AG04450 (cell line): Measurements from ENCODE around the gene NFATC4. TPM values are rescaled to one million over a fixed set of nuclear protein-coding genes. Genes with fewer than 3 reads are reported as not detected.

ENCODE experiments used
- CTCF ChIA-PET: fragments of 300-600, 350-600 bp; formaldehyde crosslinking; extraction: SDS; loops from one replicate; lab custom pipeline; 2022; ENCODE audit warnings: antibody characterized with exemption, inconsistent platforms; lab: Charles Lee
- POLR2A ChIA-PET: fragments of 350-600 bp; formaldehyde crosslinking; extraction: SDS; loops from one replicate; lab custom pipeline; 2021; ENCODE audit warnings: antibody characterized with exemption, inconsistent platforms; lab: Yijun Ruan, JAX
- DNase-seq: peaks from one replicate; pipeline ENCODE4 v3.0.0-alpha.2; 2011; ENCODE audit warnings: low read depth, low spot score
- H3K27ac ChIP-seq: one replicate; pipeline ENCODE4 v1.5.1; 2012; ENCODE audit warnings: low read depth, low read length, control low read depth
- H3K27me3 ChIP-seq: one replicate; pipeline ENCODE4 v1.6.0; 2012; ENCODE audit warnings: low read length; ENCODE audit not compliant: control insufficient read depth, insufficient read depth
- H3K4me3 ChIP-seq: 2 replicates; pipeline ENCODE4 v1.5.1; 2011; ENCODE audit warnings: mild to moderate bottlenecking, low read depth, low read length, control low read depth
- H3K9me3 ChIP-seq: 2 replicates; pipeline ENCODE4 v1.5.1; 2012; ENCODE audit warnings: low read length; ENCODE audit not compliant: control insufficient read depth, insufficient read depth
- CTCF ChIP-seq: IDR thresholded peaks from 2 replicates; pipeline ENCODE4 v1.5.1; 2011; ENCODE audit warnings: low read depth, low read length, control low read depth, inconsistent platforms
- polyA plus RNA-seq: library from polyadenylated mRNA; depleted of rRNA; stranded (reverse); fragments of >200 nt; gene quantifications from 2 replicates; pipeline ENCODE4 v1.2.3, GENCODE V29; 2011

NFATC4 gene
- polyA plus RNA-seq, 1 experiment, result 42.0 TPM

- no peaks in the 10 kb centered on the region for H3K9me3 ChIP-seq
- POLR2A ChIA-PET, result interaction anchor here (1.0 to 2.5 kb wide), 3 partner anchors 10 to 42 kb away, joined by 3 to 13 read pairs (median 10); no protein-coding TSS in a partner anchor
- CTCF ChIA-PET, result interaction anchor here (1.0 to 2.6 kb wide), 5 partner anchors 28 to 91 kb away, joined by 3 to 14 read pairs (median 5); no protein-coding TSS in a partner anchor
- no peak for TF ChIP-seq CTCF
- peak overlapping the region; percentile 21 for H3K27ac ChIP-seq
- no peak for DNase-seq
- H3K27me3 ChIP-seq, result peaks cover 9% of the 10 kb centered on the region
- H3K4me3 ChIP-seq, result no peak overlapping the region
Observed at GRCh38 chr14:24388474-24389179, 20.6 kb downstream of the NFATC4 start.

GRCh38 chr14:24389226-24389848 lies 21.4 kb downstream of the NFATC4 start:
- H3K9me3 ChIP-seq, result no peaks in the 10 kb centered on the region
- POLR2A ChIA-PET, result interaction anchor here (1.0 to 2.5 kb wide), 3 partner anchors 11 to 41 kb away, joined by 3 to 13 read pairs (median 10); no protein-coding TSS in a partner anchor
- no peak overlapping the region for H3K4me3 ChIP-seq
- CTCF ChIA-PET, result interaction anchor here (0.6 to 2.3 kb wide), 5 partner anchors 42 to 92 kb away, joined by 4 to 14 read pairs (median 5); no protein-coding TSS in a partner anchor
- H3K27me3 ChIP-seq, result peaks cover 5% of the 10 kb centered on the region
- DNase-seq, result no peak
- no peak for TF ChIP-seq CTCF
- H3K27ac ChIP-seq, result peak overlapping the region; percentile 21

- no peak overlapping the region for H3K27ac ChIP-seq
- no peaks in the 10 kb centered on the region for H3K9me3 ChIP-seq
- peaks cover 2% of the 10 kb centered on the region for H3K27me3 ChIP-seq
- CTCF ChIA-PET, result interaction anchor here (0.8 to 2.3 kb wide), 4 partner anchors 22 to 57 kb away, joined by 3 to 14 read pairs (median 5); no protein-coding TSS in a partner anchor
- POLR2A ChIA-PET, result no interaction called here
- TF ChIP-seq CTCF, result no peak
- no peak for DNase-seq
- no peak overlapping the region for H3K4me3 ChIP-seq
Observed at GRCh38 chr14:24390701-24391468, 22.9 kb downstream of the NFATC4 start.

- ChIA-PET CTCF (interaction anchor here (1.0 kb wide), 1 partner anchor 18 kb away, joined by 3 read pairs; no protein-coding TSS in a partner anchor), POLR2A (no interaction called here)
Observed at GRCh38 chr14:24392325-24393091, 24.5 kb downstream of the NFATC4 start.

More at GRCh38 chr14:24392325-24393091, 24.5 kb downstream of the NFATC4 start:
- H3K27me3 ChIP-seq, result no peaks in the 10 kb centered on the region
- no peak overlapping the region for H3K4me3 ChIP-seq
- no peaks in the 10 kb centered on the region for H3K9me3 ChIP-seq
- DNase-seq, result no peak
- no peak overlapping the region for H3K27ac ChIP-seq
- peak; percentile 36; the same call in 1 of the 2 replicates for TF ChIP-seq CTCF
